GM13976 (cell line): ENCODE measurements around the gene RALB.

Experiments
- DNase-seq: peaks from one replicate; pipeline ENCODE4 v3.0.0; 2012; ENCODE audit warnings: low spot score
- in situ Hi-C: fragments of 300-500 bp; cut with MboI; formaldehyde crosslinking; loops from one replicate; pipeline ENCODE4 v1.12.0; 2022; ENCODE audit warnings: low sequenced_read_pairs, mixed read lengths, inconsistent platforms; ENCODE audit not compliant: unreplicated experiment
- TF ChIP-seq, protein P1 (sequence below): IDR thresholded peaks from 2 replicates; pipeline ENCODE4 v1.5.1; 2012; ENCODE audit warnings: borderline replicate concordance, mild to moderate bottlenecking; ENCODE audit not compliant: insufficient read depth; ENCODE audit errors: extremely low read depth, missing control alignments, control extremely low read depth

Gene RALB

DNA sequence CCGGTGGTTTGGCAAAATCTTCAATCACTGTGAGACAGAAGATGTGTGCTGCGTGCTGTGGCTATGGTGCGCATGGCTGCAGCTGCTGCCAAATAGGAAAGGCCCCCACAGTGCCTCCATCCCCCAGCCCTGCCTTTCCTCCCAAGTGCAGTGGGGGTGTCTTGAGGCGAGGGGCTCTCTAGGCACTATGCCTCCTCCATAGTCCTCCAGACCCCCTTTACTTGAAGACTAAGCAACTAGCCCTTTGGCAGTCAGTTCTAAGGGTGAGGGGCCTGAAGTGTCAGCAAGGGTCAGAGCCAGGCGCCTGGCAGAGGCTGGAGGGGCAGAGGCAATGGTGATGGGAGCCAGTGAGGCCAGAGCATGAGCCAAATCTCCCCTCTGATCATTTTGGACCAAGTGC is 15.9 kb upstream of the RALB start:
- TF ChIP-seq, protein P1, sequence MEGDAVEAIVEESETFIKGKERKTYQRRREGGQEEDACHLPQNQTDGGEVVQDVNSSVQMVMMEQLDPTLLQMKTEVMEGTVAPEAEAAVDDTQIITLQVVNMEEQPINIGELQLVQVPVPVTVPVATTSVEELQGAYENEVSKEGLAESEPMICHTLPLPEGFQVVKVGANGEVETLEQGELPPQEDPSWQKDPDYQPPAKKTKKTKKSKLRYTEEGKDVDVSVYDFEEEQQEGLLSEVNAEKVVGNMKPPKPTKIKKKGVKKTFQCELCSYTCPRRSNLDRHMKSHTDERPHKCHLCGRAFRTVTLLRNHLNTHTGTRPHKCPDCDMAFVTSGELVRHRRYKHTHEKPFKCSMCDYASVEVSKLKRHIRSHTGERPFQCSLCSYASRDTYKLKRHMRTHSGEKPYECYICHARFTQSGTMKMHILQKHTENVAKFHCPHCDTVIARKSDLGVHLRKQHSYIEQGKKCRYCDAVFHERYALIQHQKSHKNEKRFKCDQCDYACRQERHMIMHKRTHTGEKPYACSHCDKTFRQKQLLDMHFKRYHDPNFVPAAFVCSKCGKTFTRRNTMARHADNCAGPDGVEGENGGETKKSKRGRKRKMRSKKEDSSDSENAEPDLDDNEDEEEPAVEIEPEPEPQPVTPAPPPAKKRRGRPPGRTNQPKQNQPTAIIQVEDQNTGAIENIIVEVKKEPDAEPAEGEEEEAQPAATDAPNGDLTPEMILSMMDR, result no peak
- in situ Hi-C loops, result no loop called here
- no peak for DNase-seq

DNA sequence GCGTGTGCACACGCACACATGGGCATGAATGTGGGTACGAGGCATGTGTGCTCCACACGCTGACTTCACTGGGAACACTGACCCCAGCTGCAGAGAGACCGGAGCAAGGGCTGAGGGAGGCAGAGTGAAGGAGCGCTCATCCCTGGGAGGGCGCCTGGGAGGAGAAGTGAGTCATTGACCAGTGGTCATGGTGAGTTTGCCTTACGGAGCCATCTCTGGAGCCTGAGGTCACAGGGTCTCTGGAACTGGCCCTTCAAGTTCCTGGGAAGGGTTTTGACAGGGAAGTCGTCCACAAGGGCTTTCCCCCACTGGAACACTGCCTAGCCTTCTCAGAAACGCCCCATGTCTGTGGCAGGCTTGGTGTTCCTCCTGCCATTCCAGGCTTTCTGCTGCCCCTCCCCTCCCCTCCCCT is 15.2 kb upstream of the RALB start:
- in situ Hi-C loops, result no loop called here

DNA sequence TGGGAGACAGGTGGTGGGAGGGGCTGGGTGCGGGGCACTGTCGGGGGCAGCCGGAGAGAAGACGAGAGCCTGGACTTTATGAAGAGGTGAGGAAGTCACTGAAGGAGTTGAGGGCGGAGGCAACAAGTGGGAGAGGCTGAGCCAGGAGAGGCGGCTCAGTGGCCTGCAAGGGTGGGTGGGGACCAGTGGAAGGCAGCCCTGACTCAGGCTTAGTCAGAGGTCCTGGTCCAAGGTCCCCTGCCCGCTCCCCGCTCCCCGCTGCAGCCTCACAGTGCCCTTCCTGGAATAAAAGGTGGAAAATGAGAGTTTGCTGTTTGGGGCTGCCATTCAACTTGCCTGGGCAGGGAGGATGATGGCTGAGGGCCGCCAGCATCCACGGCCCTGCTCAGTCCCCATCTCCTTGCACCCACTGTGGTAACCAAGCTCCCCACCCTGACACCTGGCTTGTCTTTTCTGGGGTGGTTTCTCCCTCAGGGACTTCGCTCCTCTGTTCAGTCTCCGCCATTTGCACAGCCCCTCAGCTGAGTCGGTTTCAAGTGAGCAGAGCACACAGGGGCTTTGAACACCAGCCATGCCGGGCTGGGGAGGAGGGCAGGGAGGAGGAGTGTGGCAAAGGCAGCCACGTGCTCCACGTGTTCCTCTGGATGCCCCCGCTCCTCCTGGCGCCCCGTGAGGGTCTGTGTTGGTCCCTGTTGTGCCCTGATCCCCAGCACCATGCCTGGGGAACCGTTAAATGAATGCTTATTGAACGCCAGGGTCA is 13.7 kb upstream of the RALB start:
- in situ Hi-C loops, result no loop called here
- TF ChIP-seq, protein P1, result no peak
- no peak for DNase-seq

More for the DNA sequence above, 15.2 kb upstream of the RALB start:
- no peak for DNase-seq
- TF ChIP-seq, protein P1, result no peak

DNA sequence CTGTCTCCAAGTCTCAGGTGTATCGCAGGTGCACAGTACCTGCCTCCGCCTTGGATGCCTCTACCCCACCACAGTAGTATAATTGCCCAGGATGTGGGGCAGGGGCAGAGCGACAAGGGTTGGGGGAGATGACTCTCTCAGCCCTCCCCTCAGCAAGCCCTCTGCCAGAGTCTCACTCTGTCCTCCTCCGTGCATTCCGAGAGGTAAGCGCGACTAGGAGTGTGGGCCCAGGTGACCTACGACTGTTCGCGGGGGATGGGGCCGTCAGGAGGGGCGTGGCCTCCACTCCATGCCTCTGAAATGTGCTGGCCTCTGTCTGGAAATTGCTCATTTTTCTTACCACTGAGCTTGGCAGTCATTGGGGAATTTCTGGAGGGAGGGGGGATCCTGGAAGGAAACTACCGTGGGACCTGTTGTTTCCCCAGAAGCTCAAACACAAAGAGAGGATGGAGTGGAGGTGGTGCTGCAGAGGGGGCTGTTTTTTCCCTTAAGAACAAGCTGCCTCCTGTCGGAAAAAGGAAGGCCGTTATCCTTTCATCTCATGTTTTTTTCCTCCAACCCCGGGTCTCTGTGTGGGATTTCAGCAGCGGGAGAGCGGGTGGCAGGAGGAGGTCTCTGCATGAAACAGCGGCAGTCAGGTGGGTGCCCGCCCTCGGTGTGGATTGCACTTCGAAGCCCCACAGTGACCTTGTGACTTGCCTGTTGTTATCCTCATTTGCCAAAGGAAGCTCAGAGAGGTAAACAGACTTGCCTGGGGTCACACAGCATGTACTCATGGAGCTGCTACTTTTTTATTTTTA is 13.0 kb upstream of the RALB start:
- no peak for DNase-seq
- in situ Hi-C loops, result no loop called here
- TF ChIP-seq, protein P1, result no peak

DNA sequence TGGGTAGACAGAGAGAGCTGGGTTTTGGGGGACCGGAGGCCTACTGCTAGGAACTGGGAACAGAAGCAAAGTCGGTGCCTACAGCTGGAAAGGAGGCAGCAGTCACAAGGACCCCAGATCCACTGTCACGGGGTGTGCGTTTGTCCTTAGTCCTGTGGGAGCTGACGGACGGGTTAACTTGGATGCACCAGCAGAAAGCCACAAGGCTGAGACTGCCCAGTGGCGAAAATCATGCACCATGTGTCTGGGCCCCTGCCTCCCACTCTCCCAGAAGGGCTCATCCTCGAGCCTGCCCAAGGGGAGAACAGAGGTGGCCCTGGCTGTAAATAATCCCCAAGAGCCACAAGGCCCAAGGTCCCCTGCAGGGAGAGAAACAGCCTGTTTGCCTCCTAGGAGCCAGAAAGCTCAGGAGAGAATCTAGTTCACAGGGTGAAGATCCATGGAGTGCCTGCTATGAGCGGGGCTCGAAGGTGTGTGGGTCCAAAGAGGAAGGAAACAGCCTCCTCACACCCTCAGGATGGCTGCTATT is 11.7 kb upstream of the RALB start:
- no peak for DNase-seq
- in situ Hi-C loops, result no loop called here
- TF ChIP-seq, protein P1, result no peak

GRCh38 chr2:120241684-120242083 is 11.0 kb upstream of the RALB start:
- in situ Hi-C loops, result no loop called here
- TF ChIP-seq, protein P1, result no peak
- DNase-seq, result no peak
